DMS79 treated with DMSO at 0.1 percent for 48 hours (cell line): ENCODE measurements around the gene ANKRD63.
A peak's percentile ranks its signal among the peaks of the same experiment; 100 is the strongest.

Experiments
- DNase-seq: peaks from one replicate; lab custom pipeline; 2025; lab: John Stamatoyannopoulos, UW

Gene ANKRD63

GRCh38 chr15:40295877-40296560, 13.2 kb upstream of the ANKRD63 start:
- no peak for DNase-seq

DNA sequence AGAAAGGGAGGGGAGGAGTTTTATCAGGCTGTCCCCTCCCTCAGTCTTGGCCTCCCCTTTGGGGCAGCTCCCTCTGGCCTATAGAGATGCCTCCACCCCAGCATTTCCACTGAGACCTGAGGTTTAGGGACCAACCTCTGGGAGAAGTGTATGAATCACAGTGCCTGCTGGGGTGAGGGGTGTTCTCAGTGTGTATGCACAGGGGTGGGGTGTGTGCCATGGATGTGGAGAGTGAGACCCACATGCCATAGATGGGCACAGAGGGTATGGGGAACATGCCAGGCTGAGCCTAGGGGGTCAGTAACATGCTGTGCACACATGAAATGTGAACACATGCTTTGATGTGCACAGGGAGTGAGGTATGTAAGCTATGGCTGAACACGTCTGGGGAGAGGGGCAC, 12.4 kb upstream of the ANKRD63 start:
- no peak for DNase-seq

DNA sequence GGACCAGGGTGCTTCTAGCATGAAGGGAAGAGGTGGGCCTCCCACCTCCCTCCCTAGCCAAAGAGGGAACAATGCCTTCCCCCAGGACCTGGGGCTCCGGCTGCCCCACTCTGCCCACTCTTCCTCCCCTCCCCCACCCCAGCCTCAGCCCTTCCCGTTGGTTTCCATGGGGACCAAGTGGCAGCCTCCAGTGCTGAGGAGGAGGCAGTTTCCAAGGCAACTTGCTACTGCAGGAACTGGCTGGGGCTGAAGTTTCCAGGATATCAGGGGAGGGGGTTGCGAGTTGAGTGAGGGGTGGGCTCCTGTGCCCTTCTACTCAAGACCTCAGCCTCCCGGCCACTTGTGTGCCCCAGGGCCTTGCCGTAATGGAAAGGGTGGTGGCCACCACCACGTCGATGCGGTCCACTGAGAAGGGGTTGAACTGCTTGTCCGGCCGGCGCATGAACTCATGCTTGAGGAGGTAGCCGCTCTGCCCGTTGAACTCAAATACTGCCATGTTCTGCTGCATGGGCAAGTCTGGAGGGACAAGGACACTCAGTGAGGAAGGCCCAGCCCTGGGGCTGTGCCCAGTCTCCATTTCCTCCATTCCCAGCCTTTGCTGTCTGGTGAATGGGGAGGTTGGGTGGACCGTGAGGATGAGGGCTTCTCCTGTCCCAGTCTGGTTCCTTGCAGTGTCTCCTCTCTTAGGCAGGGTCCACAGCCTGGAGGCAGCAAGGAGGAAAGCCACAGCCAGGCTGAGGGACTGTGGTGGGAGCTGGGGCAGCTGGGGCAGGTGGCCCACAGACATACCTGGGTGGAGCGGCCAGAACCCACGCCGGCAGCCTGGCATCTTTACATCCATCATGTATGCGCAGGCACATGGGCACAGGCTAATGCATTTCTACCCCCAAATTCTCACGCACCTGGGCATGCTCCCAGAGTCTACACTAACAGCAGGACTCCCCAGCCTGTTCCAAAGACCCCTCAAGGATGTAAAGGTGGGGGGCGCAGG, 11.3 kb upstream of the ANKRD63 start:
- DNase-seq = no peak

GRCh38 chr15:40293006-40293405, 10.1 kb upstream of the ANKRD63 start:
- DNase-seq = no peak

- no peak for DNase-seq
Measured at GRCh38 chr15:40292246-40292645, 9.4 kb upstream of the ANKRD63 start.

DNA sequence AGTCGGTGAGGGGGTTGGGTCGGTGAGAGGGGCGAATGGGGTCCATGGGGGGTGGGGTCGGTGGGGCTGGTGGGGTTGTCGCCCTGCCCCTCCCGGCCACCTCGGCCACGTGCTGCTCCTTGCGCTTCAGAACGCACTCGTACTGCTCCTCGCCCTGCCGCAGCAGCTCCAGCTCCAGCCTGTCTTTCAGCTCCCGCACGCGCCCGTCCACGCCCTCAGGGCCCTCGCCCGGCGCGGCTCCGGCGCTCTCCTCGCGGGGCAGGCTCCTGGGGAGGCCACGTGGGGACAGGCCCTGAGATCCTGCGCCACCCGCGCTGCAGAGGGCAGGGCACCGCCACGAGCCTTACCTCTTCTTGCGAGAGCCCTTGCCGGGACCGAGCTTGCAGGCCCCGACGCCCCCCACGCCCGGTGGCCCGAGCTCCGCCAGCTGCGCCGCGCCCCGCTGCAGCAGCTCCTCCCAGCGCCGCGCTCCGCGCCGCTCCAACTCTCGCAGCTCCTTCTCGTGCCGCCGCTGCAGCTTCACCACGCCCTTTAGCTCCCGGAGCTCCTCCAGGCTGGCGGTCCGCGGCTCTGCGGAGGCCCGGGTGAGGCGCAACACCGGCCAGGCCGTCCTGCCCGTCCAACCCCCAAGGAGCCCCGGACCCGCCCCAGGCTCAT, 8.2 kb upstream of the ANKRD63 start:
- DNase-seq = peak; percentile 11

DNA sequence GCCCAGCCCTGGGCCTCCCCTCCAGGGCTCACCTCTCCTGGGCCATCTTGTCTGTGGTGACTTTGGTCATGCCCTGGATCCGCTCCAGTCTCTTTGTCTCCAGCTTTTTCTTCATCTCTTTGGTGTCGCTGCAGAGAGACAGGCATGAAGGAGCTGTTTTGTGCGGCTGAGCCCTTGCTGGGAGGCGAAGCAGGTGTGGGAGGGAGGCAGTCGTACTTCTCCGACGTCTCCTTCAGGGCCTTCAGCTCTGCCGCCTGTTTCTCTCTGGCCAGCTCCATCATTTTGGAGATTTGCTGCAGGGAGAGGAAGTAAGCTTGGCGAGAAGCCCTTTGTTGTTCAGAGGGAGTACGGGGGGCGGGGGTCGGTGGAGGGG, 7.7 kb upstream of the ANKRD63 start:
- DNase-seq = no peak

GRCh38 chr15:40289140-40289775, 6.4 kb upstream of the ANKRD63 start:
- peak; percentile 7 for DNase-seq

GRCh38 chr15:40287968-40288367, 5.1 kb upstream of the ANKRD63 start:
- DNase-seq = no peak

DNA sequence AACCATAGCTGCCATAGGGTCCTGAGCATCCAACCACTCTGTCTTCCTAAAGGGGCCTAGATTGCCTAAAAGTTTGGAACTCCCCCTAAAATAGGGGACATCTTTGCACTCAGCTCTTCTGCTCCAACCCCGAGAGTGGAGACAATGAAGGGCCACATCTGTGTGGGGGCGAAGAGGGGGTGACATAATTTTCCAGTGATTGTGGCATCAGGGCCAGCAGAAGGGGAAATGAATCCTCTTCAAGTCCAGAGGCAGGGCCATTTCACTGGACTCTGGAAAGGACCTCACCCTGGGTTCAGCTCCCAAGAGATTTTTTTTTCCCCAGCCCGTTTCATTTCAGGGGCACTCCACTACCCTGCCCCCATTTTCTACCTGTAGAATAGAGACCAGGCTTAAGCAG, 4.6 kb upstream of the ANKRD63 start:
- no peak for DNase-seq

GRCh38 chr15:40286794-40287193, 3.9 kb upstream of the ANKRD63 start:
- DNase-seq = no peak

- no peak for DNase-seq
Measured at GRCh38 chr15:40286061-40286532, 3.2 kb upstream of the ANKRD63 start.

DNA sequence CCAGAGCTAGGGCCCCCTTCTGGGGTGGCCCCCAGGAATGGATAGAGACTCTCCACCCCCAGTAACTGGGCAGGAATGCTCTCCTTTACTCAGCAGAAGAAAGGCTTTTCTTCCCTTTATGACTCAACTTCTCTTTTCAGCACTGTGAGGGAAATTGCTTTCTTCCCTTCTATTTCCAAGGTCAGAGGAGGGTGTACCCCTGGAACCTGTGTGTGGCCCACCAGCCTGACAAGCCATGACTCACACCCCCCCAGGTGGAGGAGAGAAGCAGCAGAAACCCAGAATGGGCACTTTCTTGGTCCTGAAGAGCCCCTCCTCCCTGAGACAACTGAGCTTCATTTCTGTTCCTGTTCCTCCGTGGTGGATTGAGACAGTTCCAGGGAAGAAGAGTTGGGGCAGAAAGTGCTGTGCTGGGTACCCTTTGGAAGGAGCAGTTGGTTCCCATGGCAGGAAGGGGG, 2.7 kb upstream of the ANKRD63 start:
- DNase-seq = no peak

DNA sequence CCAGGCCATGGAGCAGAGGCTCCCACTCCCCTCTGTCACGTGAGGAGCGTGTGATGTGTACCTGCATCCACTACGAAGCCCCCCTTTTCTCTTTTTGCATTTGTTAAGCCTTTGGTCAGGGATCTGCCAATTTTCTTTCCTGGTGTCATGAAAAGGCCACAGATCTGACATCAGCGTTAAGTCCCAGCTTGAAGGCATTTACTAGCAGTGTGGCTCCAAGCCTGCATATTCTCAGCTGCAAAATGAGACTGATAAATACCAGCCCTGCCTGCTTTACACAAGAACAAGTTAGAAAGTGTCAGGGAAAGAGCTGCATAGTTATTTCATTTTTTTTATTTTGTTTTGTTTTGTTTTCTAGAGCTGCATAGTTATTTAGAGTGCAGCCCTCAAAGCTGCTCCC, 2.3 kb upstream of the ANKRD63 start:
- DNase-seq = no peak

GRCh38 chr15:40283615-40284300, 894 bp upstream of the ANKRD63 start:
- no peak for DNase-seq

DNA sequence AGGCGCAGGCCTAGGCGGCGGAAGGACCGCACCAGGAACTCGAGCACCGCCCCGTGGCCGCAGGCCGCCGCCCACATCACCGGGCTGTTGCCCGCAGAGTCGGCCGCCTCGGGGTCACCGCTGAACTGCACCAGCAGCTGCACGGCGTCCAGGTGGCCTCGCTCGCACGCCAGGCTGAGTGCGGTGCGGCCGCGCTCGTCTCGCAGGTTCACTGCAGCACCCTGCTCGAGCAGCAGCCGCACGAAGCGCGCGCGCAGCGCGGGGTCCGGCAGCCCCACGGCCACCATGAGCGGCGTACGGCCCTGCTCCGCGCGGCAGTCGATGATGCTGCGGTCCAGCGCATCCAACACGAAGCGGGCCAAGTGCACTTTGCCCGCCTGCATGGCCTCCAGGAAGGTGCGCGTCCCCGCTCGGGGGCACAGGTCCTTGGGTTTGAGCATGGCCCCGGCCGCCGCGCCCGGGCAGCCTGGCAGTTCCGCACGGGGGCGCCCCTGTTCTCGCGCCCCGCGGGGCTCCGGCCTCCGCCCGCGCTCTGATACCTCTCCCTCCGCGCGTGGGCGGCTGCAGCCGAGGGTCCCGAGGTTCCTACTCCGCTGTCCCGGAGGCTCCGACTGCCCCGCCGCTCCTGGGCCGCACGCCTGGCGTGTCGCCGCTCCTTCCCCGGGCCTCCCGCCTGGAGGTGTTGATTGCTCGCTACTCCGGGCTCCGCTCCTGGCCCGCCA, 556 bp downstream of the ANKRD63 start:
- DNase-seq = no peak

DNA sequence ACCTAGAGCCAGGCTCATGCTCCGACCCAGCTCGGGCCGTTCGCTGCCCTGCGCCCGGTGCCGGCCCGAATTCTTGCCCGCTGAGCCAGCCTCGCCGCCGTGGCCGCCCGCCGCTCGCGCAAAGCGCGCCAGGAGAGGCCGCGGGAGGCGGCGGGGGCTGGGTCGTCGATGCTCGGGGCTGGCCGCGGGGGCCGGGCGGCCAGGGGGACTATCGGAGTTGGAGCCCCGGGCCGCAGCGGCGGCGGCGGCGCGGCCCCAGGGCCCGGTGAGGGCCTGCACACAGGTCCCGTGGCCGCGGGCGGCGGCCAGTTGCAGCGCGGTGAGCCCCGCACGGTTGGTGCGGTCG, 1.1 kb downstream of the ANKRD63 start:
- no peak for DNase-seq

DNA sequence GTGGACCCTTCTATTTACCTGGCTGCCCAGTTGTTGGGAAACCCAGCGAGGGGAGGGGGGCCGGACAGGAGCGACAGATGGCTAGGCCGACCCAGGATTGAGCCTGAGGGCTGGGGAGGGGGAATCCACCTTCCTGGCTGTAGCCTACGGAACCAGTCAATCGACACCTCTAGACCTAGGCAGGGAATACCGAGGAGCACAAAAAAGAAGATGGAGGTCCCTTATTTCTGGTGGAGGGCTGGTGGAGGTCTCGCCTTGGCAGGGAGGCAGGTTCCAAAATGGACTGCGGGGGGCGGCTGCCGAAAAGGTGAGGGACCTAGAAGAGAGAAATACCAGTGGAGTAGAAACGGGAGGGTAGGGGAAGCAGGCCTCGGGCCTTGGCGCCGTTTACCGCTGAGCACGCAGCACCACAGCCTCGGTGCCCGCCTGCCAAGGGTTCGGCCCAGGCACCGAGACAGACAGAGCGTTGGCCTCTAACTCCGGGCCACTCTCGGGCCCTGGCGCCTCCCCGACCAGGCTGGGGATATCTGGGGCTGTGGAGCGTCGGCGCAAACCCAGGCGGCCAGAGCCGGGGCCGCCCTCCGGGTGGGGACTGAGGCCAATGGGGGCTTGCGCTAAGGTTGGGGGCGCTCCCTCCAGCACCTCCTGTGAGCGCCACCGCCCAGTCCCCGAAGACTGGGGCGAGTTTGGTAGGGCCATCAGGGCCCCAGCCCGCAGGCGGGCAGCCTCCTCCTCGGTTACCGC, 1.6 kb downstream of the ANKRD63 start:
- DNase-seq = no peak

GRCh38 chr15:40280260-40281056, 2.4 kb downstream of the ANKRD63 start:
- DNase-seq = no peak
